ENCODE data around the gene CHRM4.

- TF ChIP-seq TAF1 (IDR thresholded peaks at IDR 0.05; ENCODE audit: low read depth) (no peak), CEBPB (IDR thresholded peaks at IDR 0.05) (no peak), YY1 (IDR thresholded peaks at IDR 0.05; ENCODE audit: low read depth) (no peak), USF1 (IDR thresholded peaks at IDR 0.05) (no peak), ZBTB7A (IDR thresholded peaks at IDR 0.05; ENCODE audit: low read depth) (no peak), MAX (IDR thresholded peaks at IDR 0.05) (no peak), CREB1 (IDR thresholded peaks at IDR 0.05; ENCODE audit: low read depth) (no peak)
These were observed 45.6 kb upstream of the CHRM4 start for GRCh38 chr11:46437122-46437689.
